WTC11 (cell line): ENCODE results near the gene ARHGAP25. TPM values are rescaled to one million over a fixed set of nuclear protein-coding genes. Genes with fewer than 3 reads are reported as not detected.

Experiments
- ATAC-seq: fragments of 200-7000 bp; cut with Tn5 transposase; 2 replicates; pipeline ENCODE4 v1.10.0; 2021; ENCODE audit warnings: mild to moderate bottlenecking, moderate library complexity
- CTCF ChIA-PET: fragments of 300-600 bp; sonication (Branson Sonifier 250); formaldehyde crosslinking; loops from one replicate; lab custom pipeline; 2021; ENCODE audit warnings: antibody characterized with exemption; lab: Charles Lee
- POLR2A ChIA-PET: fragments of 350-600 bp; sonication (Branson Sonifier 250); formaldehyde crosslinking; loops from one replicate; lab custom pipeline; 2021; ENCODE audit warnings: antibody characterized with exemption; lab: Charles Lee
- DNase-seq: peaks from one replicate; pipeline ENCODE4 v3.0.0; 2021; ENCODE audit warnings: low spot score
- H3K27ac Mint-ChIP-seq: 2 replicates; pipeline ENCODE4 v1.8.0; 2021; ENCODE audit warnings: mixed read lengths
- H3K27me3 Mint-ChIP-seq: 2 replicates; pipeline ENCODE4 v1.8.0; 2021; ENCODE audit warnings: low read depth, mild to moderate bottlenecking, moderate library complexity, mixed read lengths
- H3K36me3 Mint-ChIP-seq: 2 replicates; pipeline ENCODE4 v1.8.0; 2021; ENCODE audit warnings: mixed read lengths
- H3K4me1 Mint-ChIP-seq: 2 replicates; pipeline ENCODE4 v1.8.0; 2022; ENCODE audit warnings: mixed read lengths
- H3K4me3 Mint-ChIP-seq: 2 replicates; pipeline ENCODE4 v1.8.0; 2021; ENCODE audit warnings: mild to moderate bottlenecking, moderate library complexity, mixed read lengths
- H3K9me3 Mint-ChIP-seq: 2 replicates; pipeline ENCODE4 v1.8.0; 2021; ENCODE audit warnings: mixed read lengths
- ATF2 ChIP-seq: sonication (generic); formaldehyde crosslinking; IDR thresholded peaks from 2 replicates; pipeline ENCODE4 v1.8.1; 2022; ENCODE audit warnings: low read depth, missing genetic modification reagents, borderline replicate concordance
- ATF6 ChIP-seq: sonication (generic); formaldehyde crosslinking; IDR thresholded peaks from 2 replicates; pipeline ENCODE4 v1.8.1; 2023; ENCODE audit warnings: mild to moderate bottlenecking, missing genetic modification reagents
- CTCF ChIP-seq: fragments of 200-600 bp; IDR thresholded peaks from 2 replicates; pipeline ENCODE4 v1.8.0; 2022; ENCODE audit warnings: antibody characterized with exemption
- ELF4 ChIP-seq: sonication (generic); formaldehyde crosslinking; IDR thresholded peaks from 2 replicates; pipeline ENCODE4 v1.8.1; 2022; ENCODE audit warnings: low read depth, mild to moderate bottlenecking, moderate library complexity, missing genetic modification reagents
- ERG ChIP-seq: fragments of 250-450 bp; sonication (Bioruptor Pico); IDR thresholded peaks from 2 replicates; pipeline ENCODE4 v1.8.0; 2021; ENCODE audit warnings: mild to moderate bottlenecking
- FOXJ3 ChIP-seq: sonication (generic); formaldehyde crosslinking; IDR thresholded peaks from 2 replicates; pipeline ENCODE4 v1.9.0; 2021; ENCODE audit warnings: missing genetic modification reagents, mild to moderate bottlenecking, borderline replicate concordance
- FOXP4 ChIP-seq: sonication (generic); formaldehyde crosslinking; IDR thresholded peaks from 2 replicates; pipeline ENCODE4 v1.8.0; 2022; ENCODE audit warnings: mild to moderate bottlenecking, missing genetic modification reagents
- JAZF1 ChIP-seq: fragments of 250-450 bp; sonication (Bioruptor Pico); IDR thresholded peaks from 2 replicates; pipeline ENCODE4 v1.9.0; 2021; ENCODE audit warnings: moderate library complexity, mild to moderate bottlenecking, inconsistent platforms
- MYBL2 ChIP-seq: sonication (generic); formaldehyde crosslinking; IDR thresholded peaks from 2 replicates; pipeline ENCODE4 v1.8.1; 2023; ENCODE audit warnings: mild to moderate bottlenecking, moderate library complexity, missing genetic modification reagents
- NR1H2 ChIP-seq: sonication (generic); formaldehyde crosslinking; IDR thresholded peaks from 2 replicates; pipeline ENCODE4 v1.9.0; 2021; ENCODE audit warnings: mild to moderate bottlenecking, moderate library complexity, missing genetic modification reagents
- NR3C1 ChIP-seq: sonication (generic); formaldehyde crosslinking; conservative IDR thresholded peaks from 2 replicates; pipeline ENCODE4 v1.8.1; 2023; ENCODE audit warnings: low read depth, mild to moderate bottlenecking, missing genetic modification reagents
- SOX15 ChIP-seq: fragments of 250-450 bp; sonication (Bioruptor Pico); IDR thresholded peaks from 2 replicates; pipeline ENCODE4 v1.9.0; 2021; ENCODE audit warnings: mild to moderate bottlenecking
- SP1 ChIP-seq: sonication (generic); formaldehyde crosslinking; conservative IDR thresholded peaks from 2 replicates; pipeline ENCODE4 v1.8.1; 2022; ENCODE audit warnings: missing genetic modification reagents
- STAT6 ChIP-seq: sonication (generic); formaldehyde crosslinking; conservative IDR thresholded peaks from 2 replicates; pipeline ENCODE4 v1.8.1; 2023; ENCODE audit warnings: mild to moderate bottlenecking, low read depth, missing genetic modification reagents, moderate library complexity
- ZMAT4 ChIP-seq: fragments of 250-450 bp; sonication (Bioruptor Pico); IDR thresholded peaks from 2 replicates; pipeline ENCODE4 v1.9.0; 2021; ENCODE audit warnings: mild to moderate bottlenecking
- ZNF138 ChIP-seq: sonication (generic); formaldehyde crosslinking; conservative IDR thresholded peaks from 2 replicates; pipeline ENCODE4 v1.8.1; 2022; ENCODE audit warnings: mild to moderate bottlenecking, moderate library complexity, missing genetic modification reagents
- ZNF232 ChIP-seq: sonication (generic); formaldehyde crosslinking; IDR thresholded peaks from 2 replicates; pipeline ENCODE4 v1.8.0; 2022; ENCODE audit warnings: mild to moderate bottlenecking, missing genetic modification reagents
- ZNF263 ChIP-seq: sonication (generic); formaldehyde crosslinking; IDR thresholded peaks from 2 replicates; pipeline ENCODE4 v1.8.1; 2022; ENCODE audit warnings: low read depth, mild to moderate bottlenecking, moderate library complexity, missing genetic modification reagents
- ZNF425 ChIP-seq: fragments of 250-450 bp; sonication (Bioruptor Pico); conservative IDR thresholded peaks from 2 replicates; pipeline ENCODE4 v1.9.0; 2021; ENCODE audit warnings: mild to moderate bottlenecking
- total RNA-seq: library from RNA; stranded (reverse); gene quantifications from 3 replicates; pipeline ENCODE4 v1.2.3, GENCODE V29; 2021

Gene ARHGAP25
- total RNA-seq, 1 experiment from 2014 or later, result 2.9 TPM

GRCh38 chr2:68740400-68740914 lies 5.8 kb downstream of the ARHGAP25 start:
- CTCF ChIA-PET, result interaction anchor here (1.3 to 1.5 kb wide), 2 partner anchors 11 to 26 kb away, joined by 3 read pairs; no protein-coding TSS in a partner anchor
- ATAC-seq (no peak), DNase-seq (no peak)
- no peaks in the 10 kb centered on the region for H3K27me3 Mint-ChIP-seq
- TF ChIP-seq ZMAT4 (no peak), ZNF232 (no peak), NR3C1 (CRISPR knock-in tag) (no peak), ZNF425 (CRISPR knock-in tag) (no peak), SP1 (CRISPR knock-in tag) (no peak), FOXP4 (CRISPR knock-in tag) (no peak), STAT6 (CRISPR knock-in tag) (no peak), JAZF1 (CRISPR knock-in tag) (no peak), ELF4 (CRISPR knock-in tag) (no peak), SOX15 (CRISPR knock-in tag) (no peak), ZNF138 (CRISPR knock-in tag) (no peak), ATF2 (CRISPR knock-in tag) (no peak), ERG (no peak)
- peaks cover 31% of the 10 kb centered on the region for H3K4me1 Mint-ChIP-seq
- H3K4me3 Mint-ChIP-seq, result no peak overlapping the region
- H3K9me3 Mint-ChIP-seq, result peaks cover 5% of the 10 kb centered on the region
- POLR2A ChIA-PET, result no interaction called here
- H3K27ac Mint-ChIP-seq, result no peak overlapping the region
- H3K36me3 Mint-ChIP-seq, result peaks cover 4% of the 10 kb centered on the region

GRCh38 chr2:68741238-68741637 lies 6.6 kb downstream of the ARHGAP25 start:
- ATAC-seq (no peak), DNase-seq (no peak)
- Mint-ChIP-seq H3K36me3 (peaks cover 8% of the 10 kb centered on the region), H3K4me1 (peaks cover 31% of the 10 kb centered on the region), H3K27me3 (no peaks in the 10 kb centered on the region), H3K27ac (no peak overlapping the region), H3K9me3 (peaks cover 9% of the 10 kb centered on the region), H3K4me3 (no peak overlapping the region)
- ChIA-PET CTCF (interaction anchor here (1.0 to 1.5 kb wide), 2 partner anchors 10 to 25 kb away, joined by 3 to 6 read pairs; no protein-coding TSS in a partner anchor), POLR2A (no interaction called here)
- TF ChIP-seq ATF2 (CRISPR knock-in tag) (no peak), ZNF263 (CRISPR knock-in tag) (no peak), CTCF (no peak), NR1H2 (CRISPR knock-in tag) (no peak), FOXJ3 (no peak), ATF6 (CRISPR knock-in tag) (no peak), MYBL2 (CRISPR knock-in tag) (no peak)
